Astrocyte (in vitro differentiated cells and primary cell): ENCODE data around the gene CDON.

Source experiments
- CTCF ChIP-seq: IDR thresholded peaks from 2 replicates; pipeline ENCODE4 v1.5.1; 2011; ENCODE audit warnings: low read depth, mild to moderate bottlenecking, inconsistent platforms, low read length, moderate library complexity; ENCODE audit not compliant: insufficient read depth
- EZH2 ChIP-seq: IDR thresholded peaks from 2 replicates; pipeline ENCODE4 v1.6.1; 2012; ENCODE audit warnings: mild to moderate bottlenecking, low read length, inconsistent platforms; ENCODE audit not compliant: insufficient read depth

GRCh38 chr11:126011754-126012153 is 50.9 kb downstream of the CDON start:
- no peak for TF ChIP-seq CTCF
- TF ChIP-seq EZH2: no peak
